ENCODE data around the gene FAM174B. TPM values are rescaled to one million over a fixed set of nuclear protein-coding genes. Genes with fewer than 3 reads are reported as not detected.

FAM174B gene
- polyA plus RNA-seq, 1 donor: 15.5 TPM

GRCh38 chr15:92681141-92681631 lies 25.6 kb upstream of the FAM174B start:
- 71% methylated on average over 1 of the region's 3 CpGs for WGBS (ENCODE audit: insufficient coverage, low lambda C conversion rate)
- H3K36me3 ChIP-seq (ENCODE audit: control insufficient read depth, insufficient read depth, low read length): no peaks in the 10 kb centered on the region
- no peak overlapping the region for H3K4me3 ChIP-seq (ENCODE audit: low read length)
- peak; percentile 41 to 48 for DNase-seq
- H3K9me3 ChIP-seq (ENCODE audit: control insufficient read depth, low read depth, low read length): no peaks in the 10 kb centered on the region
- H3K27me3 ChIP-seq (ENCODE audit: control insufficient read depth, insufficient read depth, low read length): no peaks in the 10 kb centered on the region
- no peak overlapping the region for H3K27ac ChIP-seq (ENCODE audit: low read length)
- no peaks in the 10 kb centered on the region for H3K4me1 ChIP-seq (ENCODE audit: control insufficient read depth, insufficient read depth, low read length)

DNA sequence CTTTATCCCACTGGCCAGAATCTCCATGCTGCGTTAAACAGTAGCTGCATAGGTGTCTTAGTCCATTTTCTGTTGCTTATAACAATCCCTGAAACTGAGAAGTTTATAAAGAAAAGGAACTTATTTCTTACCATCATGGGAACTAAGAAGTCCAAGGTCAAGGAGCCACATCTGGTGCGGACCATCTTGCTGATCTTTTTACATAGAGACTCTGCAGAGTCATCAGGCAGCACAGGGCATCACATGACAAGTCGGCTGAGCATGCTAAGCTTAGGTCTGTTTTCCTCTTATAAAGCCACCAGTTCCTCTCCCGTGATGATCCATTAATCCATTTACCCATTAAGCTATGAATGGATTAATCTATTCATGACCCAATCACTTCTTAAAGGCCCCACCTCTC lies 22.4 kb upstream of the FAM174B start:
- H3K4me3 ChIP-seq (ENCODE audit: low read length): no peak overlapping the region
- no peaks in the 10 kb centered on the region for H3K27me3 ChIP-seq (ENCODE audit: control insufficient read depth, insufficient read depth, low read length)
- H3K27ac ChIP-seq (ENCODE audit: low read length): no peak overlapping the region
- no peak for DNase-seq
- no peaks in the 10 kb centered on the region for H3K9me3 ChIP-seq (ENCODE audit: control insufficient read depth, low read depth, low read length)
- H3K4me1 ChIP-seq (ENCODE audit: control insufficient read depth, insufficient read depth, low read length): no peaks in the 10 kb centered on the region
- no peaks in the 10 kb centered on the region for H3K36me3 ChIP-seq (ENCODE audit: control insufficient read depth, insufficient read depth, low read length)
- 100% methylated on average over 1 of the region's 4 CpGs for WGBS (ENCODE audit: insufficient coverage, low lambda C conversion rate)

- H3K4me3 ChIP-seq (ENCODE audit: low read length): no peak overlapping the region
- no peak for DNase-seq
- no peaks in the 10 kb centered on the region for H3K27me3 ChIP-seq (ENCODE audit: control insufficient read depth, insufficient read depth, low read length)
- no peaks in the 10 kb centered on the region for H3K9me3 ChIP-seq (ENCODE audit: control insufficient read depth, low read depth, low read length)
- no peaks in the 10 kb centered on the region for H3K36me3 ChIP-seq (ENCODE audit: control insufficient read depth, insufficient read depth, low read length)
- H3K27ac ChIP-seq (ENCODE audit: low read length): no peak overlapping the region
- H3K4me1 ChIP-seq (ENCODE audit: control insufficient read depth, insufficient read depth, low read length): no peaks in the 10 kb centered on the region
- 100% methylated on average over 1 of the region's 2 CpGs for WGBS (ENCODE audit: insufficient coverage, low lambda C conversion rate)
These were observed 21.0 kb upstream of the FAM174B start for GRCh38 chr15:92676561-92676960.

DNA sequence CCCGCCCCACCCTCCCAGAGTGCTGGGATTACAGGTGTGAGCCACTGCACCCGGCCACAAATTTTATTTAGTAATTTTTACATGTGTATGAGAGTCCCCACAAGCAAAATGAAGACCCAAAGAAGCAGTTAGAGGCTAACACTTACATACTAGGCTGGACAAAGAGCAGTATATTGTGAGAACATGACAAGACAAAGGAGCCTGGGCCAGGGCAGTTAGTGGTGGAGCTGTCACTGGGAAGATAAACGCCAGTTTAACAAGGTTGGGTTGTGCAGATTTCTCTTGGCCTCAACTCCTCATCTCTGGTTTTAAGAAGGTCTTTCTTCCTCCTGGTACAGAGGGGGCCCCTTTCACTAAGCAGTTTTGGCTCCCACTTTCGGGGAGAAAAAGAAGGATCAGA lies 19.9 kb upstream of the FAM174B start:
- no CpG with 5 or more reads among the region's 4 CpGs for WGBS (ENCODE audit: insufficient coverage, low lambda C conversion rate)
- no peak for DNase-seq

DNA sequence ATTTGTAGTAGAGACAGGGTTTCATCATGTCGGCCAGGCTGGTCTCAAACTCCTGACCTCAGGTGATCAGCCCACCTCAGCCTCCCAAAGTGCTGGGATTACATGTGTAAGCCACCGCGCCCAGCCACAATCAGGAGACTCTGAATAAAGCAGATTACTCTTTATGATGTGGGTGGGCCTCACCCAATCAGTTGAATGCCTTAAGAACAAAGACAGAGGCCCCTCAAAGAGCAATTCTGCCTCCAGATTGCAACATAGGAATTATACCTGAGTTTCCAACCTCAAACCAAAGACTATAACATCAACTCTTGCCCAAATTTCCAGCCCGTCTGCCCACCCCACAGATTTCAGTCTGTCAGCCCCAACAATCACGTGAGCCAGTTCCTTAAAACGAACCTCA lies 18.8 kb upstream of the FAM174B start:
- H3K9me3 ChIP-seq (ENCODE audit: control insufficient read depth, low read depth, low read length): no peaks in the 10 kb centered on the region
- H3K27ac ChIP-seq (ENCODE audit: low read length): no peak overlapping the region
- no peak overlapping the region for H3K4me3 ChIP-seq (ENCODE audit: low read length)
- WGBS (ENCODE audit: insufficient coverage, low lambda C conversion rate): 100% methylated on average over 1 of the region's 6 CpGs
- no peaks in the 10 kb centered on the region for H3K36me3 ChIP-seq (ENCODE audit: control insufficient read depth, insufficient read depth, low read length)
- H3K27me3 ChIP-seq (ENCODE audit: control insufficient read depth, insufficient read depth, low read length): no peaks in the 10 kb centered on the region
- DNase-seq: no peak
- no peaks in the 10 kb centered on the region for H3K4me1 ChIP-seq (ENCODE audit: control insufficient read depth, insufficient read depth, low read length)

More for the DNA sequence above, 19.9 kb upstream of the FAM174B start:
- Histone ChIP-seq H3K4me3 (ENCODE audit: low read length) (no peak overlapping the region), H3K9me3 (ENCODE audit: control insufficient read depth, low read depth, low read length) (no peaks in the 10 kb centered on the region), H3K4me1 (ENCODE audit: control insufficient read depth, insufficient read depth, low read length) (no peaks in the 10 kb centered on the region), H3K36me3 (ENCODE audit: control insufficient read depth, insufficient read depth, low read length) (no peaks in the 10 kb centered on the region), H3K27me3 (ENCODE audit: control insufficient read depth, insufficient read depth, low read length) (no peaks in the 10 kb centered on the region), H3K27ac (ENCODE audit: low read length) (no peak overlapping the region)

DNA sequence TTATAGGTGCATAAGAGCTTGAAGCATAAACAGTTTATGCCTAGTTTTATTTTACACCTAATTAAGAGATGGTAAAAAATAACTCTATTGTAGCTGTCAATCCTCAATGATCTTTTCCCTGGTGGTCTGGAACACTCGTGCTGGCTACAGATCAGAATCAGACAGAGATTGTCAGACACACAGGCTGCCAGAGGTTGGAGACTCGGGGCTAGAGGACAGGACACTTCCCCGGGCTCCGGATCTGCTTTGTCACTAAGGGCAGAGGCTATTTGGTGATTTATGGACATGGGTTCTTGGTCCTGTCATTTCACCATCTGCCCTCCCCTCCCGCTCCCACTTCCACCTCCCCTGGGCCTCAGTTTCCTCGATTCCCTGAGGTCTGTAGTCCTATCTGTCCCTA lies 16.5 kb upstream of the FAM174B start:
- Histone ChIP-seq H3K36me3 (ENCODE audit: control insufficient read depth, insufficient read depth, low read length) (no peaks in the 10 kb centered on the region), H3K4me3 (ENCODE audit: low read length) (no peak overlapping the region), H3K27me3 (ENCODE audit: control insufficient read depth, insufficient read depth, low read length) (no peaks in the 10 kb centered on the region), H3K9me3 (ENCODE audit: control insufficient read depth, low read depth, low read length) (no peaks in the 10 kb centered on the region), H3K4me1 (ENCODE audit: control insufficient read depth, insufficient read depth, low read length) (peaks cover 6% of the 10 kb centered on the region), H3K27ac (ENCODE audit: low read length) (no peak overlapping the region)
- WGBS (ENCODE audit: insufficient coverage, low lambda C conversion rate): no CpG with 5 or more reads among the region's 6 CpGs
- DNase-seq: no peak

DNA sequence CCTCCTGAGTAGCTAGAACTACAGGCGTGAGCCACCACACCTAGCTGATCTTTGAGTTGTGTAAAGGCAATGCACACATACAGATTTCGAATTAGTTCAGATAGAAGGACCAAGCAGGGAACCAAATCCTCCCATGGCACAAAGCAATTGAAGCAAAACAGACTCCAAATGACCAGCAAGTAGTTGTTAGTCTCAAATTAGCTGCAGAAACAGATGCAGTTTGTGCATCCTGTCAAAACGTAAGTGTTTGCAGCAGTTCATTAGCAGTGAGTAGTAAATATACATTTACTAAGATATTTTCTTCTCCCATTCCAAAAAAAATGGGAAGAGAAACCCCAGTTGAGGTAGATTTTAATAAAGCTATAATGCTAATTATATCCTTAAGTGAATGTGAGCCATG lies 15.8 kb upstream of the FAM174B start:
- Histone ChIP-seq H3K27me3 (ENCODE audit: control insufficient read depth, insufficient read depth, low read length) (no peaks in the 10 kb centered on the region), H3K4me1 (ENCODE audit: control insufficient read depth, insufficient read depth, low read length) (peaks cover 12% of the 10 kb centered on the region), H3K27ac (ENCODE audit: low read length) (no peak overlapping the region), H3K9me3 (ENCODE audit: control insufficient read depth, low read depth, low read length) (no peaks in the 10 kb centered on the region), H3K36me3 (ENCODE audit: control insufficient read depth, insufficient read depth, low read length) (no peaks in the 10 kb centered on the region), H3K4me3 (ENCODE audit: low read length) (no peak overlapping the region)
- no CpG with 5 or more reads among the region's 3 CpGs for WGBS (ENCODE audit: insufficient coverage, low lambda C conversion rate)
- DNase-seq: no peak

DNA sequence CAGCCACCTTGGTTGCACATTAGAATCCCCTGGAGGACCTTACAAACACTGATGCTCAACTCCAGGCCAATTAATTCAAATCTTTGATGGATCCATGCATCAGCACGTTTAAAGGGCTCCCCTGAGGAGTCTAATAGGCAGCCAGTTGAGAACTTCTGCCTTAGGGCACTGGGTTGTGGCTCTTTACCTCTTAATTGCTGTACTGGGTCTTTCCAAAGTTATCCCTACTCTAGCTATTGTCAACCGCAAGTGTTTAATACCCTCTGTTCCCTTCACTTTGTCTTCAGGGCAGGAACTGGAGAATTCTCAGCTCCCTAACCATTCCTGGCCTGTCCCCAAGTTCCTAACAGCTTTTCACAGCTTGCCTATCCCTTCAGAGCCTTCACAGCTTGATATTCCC lies 15.0 kb upstream of the FAM174B start:
- H3K9me3 ChIP-seq (ENCODE audit: control insufficient read depth, low read depth, low read length): no peaks in the 10 kb centered on the region
- H3K27me3 ChIP-seq (ENCODE audit: control insufficient read depth, insufficient read depth, low read length): no peaks in the 10 kb centered on the region
- no peak for DNase-seq
- H3K4me1 ChIP-seq (ENCODE audit: control insufficient read depth, insufficient read depth, low read length): peaks cover 14% of the 10 kb centered on the region
- no CpG with 5 or more reads among the region's 2 CpGs for WGBS (ENCODE audit: insufficient coverage, low lambda C conversion rate)
- H3K27ac ChIP-seq (ENCODE audit: low read length): no peak overlapping the region
- no peak overlapping the region for H3K4me3 ChIP-seq (ENCODE audit: low read length)
- no peaks in the 10 kb centered on the region for H3K36me3 ChIP-seq (ENCODE audit: control insufficient read depth, insufficient read depth, low read length)

GRCh38 chr15:92669432-92669831 lies 13.9 kb upstream of the FAM174B start:
- no peak for DNase-seq
- no peak overlapping the region for H3K4me3 ChIP-seq (ENCODE audit: low read length)

DNA sequence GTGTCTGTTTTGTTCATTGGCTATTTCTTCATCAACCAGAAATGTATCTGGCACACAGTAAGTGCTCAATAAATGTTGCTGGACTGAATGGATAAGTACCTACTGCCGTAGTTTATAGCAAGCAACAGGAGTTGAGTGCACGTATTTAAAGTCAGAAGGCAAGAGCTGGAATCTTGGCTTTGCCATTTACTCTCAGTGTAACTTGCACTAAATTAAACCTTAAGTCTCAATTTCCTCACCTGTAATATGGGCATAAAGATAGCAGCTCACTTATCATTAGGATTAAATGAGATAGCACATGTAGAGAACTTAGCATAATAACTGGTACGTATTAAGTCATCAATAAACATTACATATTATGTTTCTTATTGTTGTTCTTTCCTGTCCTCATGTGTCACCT lies 13.0 kb upstream of the FAM174B start:
- Histone ChIP-seq H3K36me3 (ENCODE audit: control insufficient read depth, insufficient read depth, low read length) (no peaks in the 10 kb centered on the region), H3K4me3 (ENCODE audit: low read length) (no peak overlapping the region), H3K4me1 (ENCODE audit: control insufficient read depth, insufficient read depth, low read length) (peaks cover 14% of the 10 kb centered on the region), H3K9me3 (ENCODE audit: control insufficient read depth, low read depth, low read length) (no peaks in the 10 kb centered on the region), H3K27ac (ENCODE audit: low read length) (no peak overlapping the region), H3K27me3 (ENCODE audit: control insufficient read depth, insufficient read depth, low read length) (no peaks in the 10 kb centered on the region)
- no peak for DNase-seq
- WGBS (ENCODE audit: insufficient coverage, low lambda C conversion rate): 83% methylated on average over 1 of the region's 3 CpGs

More at GRCh38 chr15:92669432-92669831, 13.9 kb upstream of the FAM174B start:
- 67% methylated on average over 1 of the region's 2 CpGs for WGBS (ENCODE audit: insufficient coverage, low lambda C conversion rate)
- Histone ChIP-seq H3K9me3 (ENCODE audit: control insufficient read depth, low read depth, low read length) (no peaks in the 10 kb centered on the region), H3K27me3 (ENCODE audit: control insufficient read depth, insufficient read depth, low read length) (no peaks in the 10 kb centered on the region), H3K27ac (ENCODE audit: low read length) (no peak overlapping the region), H3K36me3 (ENCODE audit: control insufficient read depth, insufficient read depth, low read length) (no peaks in the 10 kb centered on the region), H3K4me1 (ENCODE audit: control insufficient read depth, insufficient read depth, low read length) (peaks cover 14% of the 10 kb centered on the region)

- WGBS (ENCODE audit: insufficient coverage, low lambda C conversion rate): no CpG with 5 or more reads among the region's 6 CpGs
These were observed 12.5 kb upstream of the FAM174B start for GRCh38 chr15:92667970-92668485.

More at GRCh38 chr15:92667970-92668485, 12.5 kb upstream of the FAM174B start:
- no peaks in the 10 kb centered on the region for H3K36me3 ChIP-seq (ENCODE audit: control insufficient read depth, insufficient read depth, low read length)
- no peaks in the 10 kb centered on the region for H3K27me3 ChIP-seq (ENCODE audit: control insufficient read depth, insufficient read depth, low read length)
- DNase-seq: no peak
- H3K9me3 ChIP-seq (ENCODE audit: control insufficient read depth, low read depth, low read length): no peaks in the 10 kb centered on the region
- peak overlapping the region; percentile 20 for H3K27ac ChIP-seq (ENCODE audit: low read length)
- H3K4me3 ChIP-seq (ENCODE audit: low read length): no peak overlapping the region
- peaks cover 14% of the 10 kb centered on the region for H3K4me1 ChIP-seq (ENCODE audit: control insufficient read depth, insufficient read depth, low read length)

Data from large intestine (tissue), 3 donors.